Measurements from ENCODE around the gene GLIS2.

The GLIS2 gene

DNA sequence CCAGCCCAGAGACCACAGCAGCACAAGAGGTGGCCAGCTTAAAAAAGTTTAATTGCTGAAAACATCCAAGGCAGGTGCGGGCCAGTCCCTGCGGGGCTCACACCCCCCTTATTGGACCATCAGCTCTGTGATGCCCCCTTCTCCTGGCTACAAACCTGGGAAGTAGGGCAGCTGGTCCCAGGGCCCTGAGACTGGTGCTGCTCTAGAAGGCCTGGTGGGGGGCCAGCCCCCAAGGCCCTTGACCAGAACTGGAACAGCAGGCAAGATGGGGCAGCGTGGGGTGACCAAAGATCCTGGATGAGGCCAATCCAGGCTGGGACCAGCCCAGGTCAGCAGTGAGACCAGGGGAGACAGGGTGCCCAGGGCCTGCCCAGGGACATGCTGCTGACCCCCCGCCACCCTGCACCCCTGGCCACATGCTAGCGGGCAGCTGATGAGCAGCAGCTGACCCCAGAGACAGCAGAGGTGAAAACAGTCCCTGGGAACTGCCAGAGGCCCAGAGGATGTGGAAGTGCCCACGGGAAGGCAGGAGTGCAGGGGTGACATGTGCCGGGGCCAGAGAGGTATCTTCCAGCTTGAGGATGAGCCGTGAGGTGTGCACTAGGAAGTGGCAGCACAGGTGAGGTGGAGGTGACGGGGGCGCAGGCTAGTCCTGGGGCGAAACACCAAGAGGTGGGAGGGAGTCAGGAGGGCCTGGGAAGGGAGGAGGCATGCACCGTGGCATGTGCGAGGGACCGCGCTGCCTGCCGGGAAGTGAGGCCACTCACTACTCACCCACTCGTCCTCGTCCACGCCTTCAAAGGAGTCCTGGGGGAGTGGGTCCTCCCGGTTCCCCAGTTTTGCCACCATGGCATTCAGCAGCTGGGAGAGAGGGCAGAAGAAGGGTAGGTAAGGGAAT, 38.9 kb downstream of the GLIS2 start:
- DNase-seq, result no peak

DNA sequence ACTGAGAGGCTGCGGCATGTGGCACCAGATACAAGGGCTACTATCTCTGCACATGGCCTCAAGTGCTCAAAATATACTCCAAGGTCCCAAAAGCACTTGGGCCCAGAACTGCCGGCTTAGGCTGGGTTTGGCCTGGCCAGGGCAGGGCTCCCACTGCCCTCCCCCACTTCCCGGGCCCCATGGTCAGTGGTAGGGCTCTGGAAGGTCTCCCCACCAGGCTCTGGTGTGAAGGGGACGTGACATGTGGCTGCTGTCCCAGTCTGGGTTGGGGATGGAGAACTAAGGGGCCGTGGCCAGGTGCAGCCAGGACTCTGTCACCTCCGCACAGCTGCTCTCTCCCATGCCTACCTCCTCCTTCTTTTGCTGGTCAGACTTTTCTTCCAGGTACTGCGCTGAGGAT, 41.0 kb downstream of the GLIS2 start:
- DNase-seq, result no peak

DNA sequence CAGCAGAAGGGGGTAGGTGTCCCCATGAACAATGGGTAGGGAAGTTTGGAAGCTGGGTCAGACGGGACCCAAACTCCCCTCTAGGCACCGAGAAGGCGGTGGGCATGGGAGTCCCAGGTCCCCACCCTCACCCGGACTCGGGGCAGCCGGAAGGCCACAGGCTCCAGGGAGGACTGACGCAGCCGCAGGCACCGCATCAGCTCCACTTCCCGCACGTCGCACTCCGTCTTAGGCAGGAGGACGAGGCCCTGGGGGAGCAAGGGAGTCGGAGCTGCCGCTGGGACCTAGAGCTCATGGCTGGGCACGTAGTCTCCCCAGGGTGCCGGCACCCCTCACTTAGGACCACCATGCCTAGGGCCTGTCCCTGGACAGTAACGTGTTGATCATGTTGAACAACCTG, 42.4 kb downstream of the GLIS2 start:
- DNase-seq, result no peak

DNA sequence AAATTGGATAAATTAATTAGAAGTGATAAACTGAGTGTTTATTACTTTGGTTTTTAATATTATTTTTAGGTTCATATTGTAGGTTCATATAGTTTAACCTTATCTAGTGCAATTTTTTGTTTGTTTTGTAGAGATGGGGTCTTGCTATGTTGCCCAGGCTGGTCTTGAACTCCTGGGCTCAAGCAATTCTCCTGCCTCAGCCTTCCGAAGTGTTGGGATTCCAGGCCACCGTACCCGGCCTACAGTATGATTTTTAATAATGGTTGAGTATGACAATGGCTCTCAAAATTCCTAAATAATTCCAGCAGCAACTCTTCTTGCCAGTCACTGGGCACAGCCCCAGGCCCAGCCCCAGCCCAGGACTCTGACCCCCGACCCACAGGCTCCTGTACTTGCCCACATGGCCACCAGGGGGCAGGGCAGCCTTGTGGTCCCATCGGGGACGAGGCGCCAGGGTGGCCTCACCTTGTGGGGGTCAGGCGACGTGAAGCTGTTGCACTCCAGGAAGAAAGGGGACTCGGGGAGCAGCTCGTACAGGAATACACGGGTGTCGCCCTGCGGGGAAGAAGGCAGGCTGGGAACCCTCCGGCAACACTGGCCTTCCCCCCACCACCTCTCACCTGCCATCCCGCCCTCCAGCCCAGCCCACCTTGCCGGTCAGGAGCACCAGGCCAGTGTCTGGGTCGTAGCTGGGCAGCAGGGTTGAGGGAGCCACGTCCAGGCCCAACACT, 43.1 kb downstream of the GLIS2 start:
- DNase-seq, result peak; percentile 43

DNA sequence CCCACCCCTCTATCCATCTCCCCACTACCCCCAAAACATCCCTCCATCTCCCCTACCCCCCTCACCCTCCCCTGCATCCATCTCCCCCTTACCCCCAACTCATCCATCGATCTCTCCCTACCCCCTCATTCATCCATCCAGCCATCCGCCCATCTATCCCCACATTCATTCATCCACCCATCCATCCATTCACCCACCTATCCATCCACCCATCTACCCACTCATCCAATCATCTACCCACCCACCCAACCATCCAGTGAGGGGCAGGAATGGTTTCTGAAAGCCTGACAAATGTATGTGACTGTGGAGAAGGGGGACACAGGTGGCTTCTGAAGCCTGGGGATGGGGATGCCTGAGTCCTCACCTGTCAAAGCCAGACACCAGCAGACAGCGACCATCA, 44.0 kb downstream of the GLIS2 start:
- no peak for DNase-seq

DNA sequence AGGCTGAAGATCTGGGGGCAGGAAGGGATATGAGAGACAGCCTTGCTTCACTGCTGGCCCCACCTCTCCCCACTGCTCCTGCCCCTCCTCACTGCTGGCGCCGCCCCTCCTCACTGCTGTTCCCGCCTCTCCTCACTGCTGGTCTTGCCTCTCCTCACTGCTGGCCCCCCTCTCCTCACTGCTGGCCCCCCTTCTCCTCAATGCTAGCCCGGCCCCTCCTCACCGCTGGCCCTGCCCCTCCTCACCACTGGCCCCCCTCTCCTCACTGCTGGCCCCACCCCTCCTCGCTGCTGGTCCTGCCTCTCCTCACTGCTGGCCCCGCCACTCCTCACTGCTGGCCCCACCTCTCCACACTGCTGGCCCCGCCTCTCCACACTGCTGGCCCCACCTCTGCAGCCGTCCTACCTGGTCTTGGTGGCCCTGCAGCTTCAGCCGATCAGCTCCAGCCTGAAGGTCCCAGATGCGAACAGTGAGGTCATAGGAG, 44.7 kb downstream of the GLIS2 start:
- peak; percentile 33 for DNase-seq

DNA sequence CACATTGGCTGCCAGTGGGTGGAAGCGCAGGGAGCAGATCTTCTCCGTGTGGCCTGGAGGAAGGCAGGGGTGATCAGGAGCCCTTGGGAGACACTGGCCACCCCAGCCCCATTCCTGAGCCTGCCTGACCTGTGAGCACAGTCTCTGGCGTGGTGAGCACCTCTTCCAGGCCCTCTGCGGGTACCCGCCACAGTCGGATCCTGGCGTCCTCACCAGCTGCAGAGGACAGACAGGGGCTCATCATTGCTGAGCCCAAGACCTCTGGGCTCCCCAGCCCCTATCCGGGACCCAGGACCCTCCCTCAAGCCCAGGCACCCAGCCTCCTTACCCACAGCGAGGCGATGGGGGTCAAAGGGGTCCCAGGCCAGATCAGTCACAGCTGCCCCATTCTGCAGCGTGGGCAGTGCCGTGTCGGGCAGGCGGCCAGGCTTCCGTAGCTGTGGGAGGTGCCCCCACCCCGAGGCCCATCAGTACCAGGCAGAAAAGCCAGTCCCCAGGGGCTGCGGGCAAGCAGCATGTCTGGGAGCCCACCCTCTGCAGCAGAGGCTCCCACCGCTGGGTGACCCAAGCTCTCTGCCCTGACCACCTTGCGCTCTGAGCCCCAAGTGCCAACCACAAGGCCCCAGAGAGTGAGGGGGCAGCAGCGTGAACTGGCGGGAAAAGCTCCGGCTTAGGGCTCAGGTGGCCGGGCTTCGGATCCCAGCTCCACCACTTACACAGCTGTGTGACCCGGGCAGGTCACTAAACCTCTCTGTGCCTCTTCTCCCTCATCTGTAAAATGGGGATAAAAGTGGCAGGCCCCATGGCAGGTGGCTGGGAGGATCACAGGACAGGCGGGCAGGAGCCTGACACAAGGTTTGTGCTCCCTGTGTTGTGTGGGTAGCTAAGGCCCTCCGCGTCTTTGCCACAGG, 45.4 kb downstream of the GLIS2 start:
- no peak for DNase-seq

DNA sequence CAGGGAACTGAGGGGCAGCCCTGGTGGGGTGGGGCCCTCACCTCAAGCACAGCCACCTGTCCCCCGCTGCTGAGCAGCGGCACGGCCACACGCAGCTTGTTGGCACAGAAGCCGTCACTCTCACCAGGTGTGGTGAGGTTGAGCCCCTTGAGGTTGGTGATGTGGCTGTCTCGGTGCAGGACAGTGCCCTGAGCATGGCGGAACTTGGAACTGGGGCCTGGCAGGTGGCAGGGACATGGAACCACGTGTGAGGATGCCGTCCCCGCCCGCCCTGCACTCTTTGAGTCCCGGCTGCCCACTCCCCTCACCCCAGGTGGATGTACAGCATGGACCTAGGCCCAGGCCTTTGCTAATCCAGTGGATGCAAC, 46.1 kb downstream of the GLIS2 start:
- DNase-seq, result no peak

DNA sequence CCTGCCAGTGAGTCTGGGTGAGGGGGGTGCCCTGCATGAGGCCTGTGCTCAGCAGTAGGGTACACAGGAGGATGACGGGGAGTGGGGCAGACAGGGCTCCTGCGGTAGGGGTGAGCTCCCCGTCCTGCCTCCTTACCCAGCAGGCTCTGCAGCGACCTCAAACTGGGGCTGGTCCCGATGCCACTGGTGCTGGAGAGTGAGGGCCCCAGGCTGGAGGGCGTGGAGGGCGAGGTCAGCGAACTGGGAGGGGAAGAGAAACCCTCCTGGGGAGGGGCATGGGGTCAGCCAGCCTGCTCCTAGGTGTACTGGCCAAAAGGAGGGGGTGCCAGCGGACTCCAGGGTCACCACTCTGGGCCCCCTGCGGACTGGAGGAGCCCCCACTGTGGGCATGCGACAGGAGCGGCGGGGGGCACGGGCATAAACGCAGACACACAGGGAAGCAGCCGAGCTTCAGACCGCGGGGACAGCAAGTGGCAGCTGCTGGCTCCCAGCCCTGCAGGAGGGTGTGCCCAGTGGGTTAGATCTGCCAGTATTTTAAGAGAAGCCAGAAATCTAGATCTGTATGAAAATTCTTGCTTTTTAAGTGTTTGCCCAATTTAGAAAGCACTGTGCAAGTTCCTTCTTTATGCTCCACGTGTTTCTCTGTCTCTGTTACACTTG, 46.7 kb downstream of the GLIS2 start:
- DNase-seq, result no peak

DNA sequence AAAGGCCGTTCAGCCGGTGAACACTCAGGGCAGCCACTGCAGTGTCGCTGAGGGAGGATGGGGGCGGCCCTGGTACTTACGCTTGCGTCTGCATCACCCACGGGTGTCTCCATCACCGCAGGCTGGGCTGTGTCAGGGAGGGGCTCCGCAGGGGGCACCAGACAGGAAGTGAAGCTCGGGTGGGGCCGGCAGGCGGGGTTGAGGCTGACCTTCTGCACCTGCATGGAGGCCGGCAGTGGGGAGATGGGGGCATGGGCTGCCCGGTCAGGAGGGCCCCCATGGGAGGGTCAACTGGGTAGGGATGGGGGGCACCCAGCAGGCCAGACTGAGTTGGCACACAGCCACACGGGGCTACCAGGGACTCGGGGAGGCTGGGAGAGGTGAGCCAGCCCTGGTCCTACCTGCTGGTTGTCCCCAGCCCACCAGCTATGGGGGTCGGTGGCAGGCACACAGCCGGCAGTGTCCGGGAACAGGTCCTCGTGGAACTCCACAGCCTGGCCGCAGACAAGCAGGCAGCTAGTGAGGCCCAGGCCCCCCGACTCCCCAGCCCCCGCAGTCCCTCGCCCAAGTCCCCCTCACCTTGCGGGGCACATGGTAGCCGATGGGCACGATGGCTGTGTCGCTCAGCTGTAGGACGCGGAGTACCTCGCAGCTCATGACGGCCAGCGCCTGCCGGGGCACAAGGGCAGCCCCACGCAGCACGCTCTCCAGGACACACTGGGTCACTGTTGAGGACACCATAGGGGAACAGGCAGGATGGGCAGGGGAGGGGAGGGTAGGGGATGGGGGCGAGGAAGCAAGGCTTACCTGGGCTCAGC, 48.5 kb downstream of the GLIS2 start:
- no peak for DNase-seq

DNA sequence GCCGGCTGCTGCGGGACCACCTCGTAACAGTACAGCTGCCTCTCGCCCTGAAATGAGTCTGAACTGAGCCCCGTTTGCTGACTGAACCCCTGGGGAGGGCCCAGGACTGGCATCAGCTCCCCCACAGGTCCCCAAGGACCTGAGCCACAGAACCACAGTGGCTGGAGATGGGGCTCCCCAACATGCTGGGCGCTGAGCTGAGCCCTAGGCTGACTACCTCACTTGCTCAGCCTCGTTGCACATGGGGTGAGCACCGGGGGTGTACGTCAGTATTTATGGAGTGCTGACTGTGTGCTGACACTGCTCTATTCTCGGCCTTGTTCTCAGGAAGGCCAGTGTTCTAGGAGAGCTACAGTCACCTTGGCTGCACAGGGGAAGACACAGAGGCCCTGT, 49.1 kb downstream of the GLIS2 start:
- no peak for DNase-seq

DNA sequence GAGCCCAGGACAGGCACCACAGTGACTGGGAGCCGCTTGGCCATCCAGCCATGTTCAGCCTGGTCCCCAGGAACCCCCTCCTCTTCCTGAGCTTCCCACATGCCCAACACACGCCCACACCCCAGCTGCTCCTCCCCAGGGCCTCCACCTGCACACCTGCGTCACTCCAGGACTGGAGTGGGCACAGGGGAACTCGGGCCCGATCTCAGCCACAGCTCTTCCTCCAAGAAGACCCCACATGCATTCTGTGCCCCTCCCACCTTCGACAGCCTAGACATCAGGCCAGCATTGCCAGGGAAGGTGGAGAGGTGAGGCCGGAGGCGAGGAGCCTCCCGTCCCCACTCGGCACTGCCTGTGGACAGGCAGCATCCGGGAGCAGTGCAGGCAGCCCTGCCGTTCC, 49.7 kb downstream of the GLIS2 start:
- no peak for DNase-seq

DNA sequence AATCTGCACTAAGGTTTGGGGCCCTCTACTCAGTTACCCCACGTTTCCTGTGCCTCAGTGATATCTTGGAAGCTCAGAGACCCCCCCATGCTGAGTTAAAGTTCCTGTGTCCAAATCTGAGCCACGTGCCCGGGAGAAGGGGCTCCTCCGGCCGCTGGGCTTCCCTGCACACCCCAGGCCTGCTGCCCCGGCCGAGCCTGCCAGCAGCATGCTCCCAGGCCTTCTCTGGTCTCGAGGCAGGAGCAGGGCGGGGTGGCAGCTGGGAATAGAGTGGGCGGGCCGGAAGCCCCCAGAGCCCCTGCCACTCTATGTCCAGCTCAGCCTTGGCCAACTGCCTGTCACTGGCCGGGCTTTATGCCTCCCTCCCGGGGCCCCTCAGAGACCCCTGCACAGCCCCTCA, 50.1 kb downstream of the GLIS2 start:
- DNase-seq, result no peak

DNA sequence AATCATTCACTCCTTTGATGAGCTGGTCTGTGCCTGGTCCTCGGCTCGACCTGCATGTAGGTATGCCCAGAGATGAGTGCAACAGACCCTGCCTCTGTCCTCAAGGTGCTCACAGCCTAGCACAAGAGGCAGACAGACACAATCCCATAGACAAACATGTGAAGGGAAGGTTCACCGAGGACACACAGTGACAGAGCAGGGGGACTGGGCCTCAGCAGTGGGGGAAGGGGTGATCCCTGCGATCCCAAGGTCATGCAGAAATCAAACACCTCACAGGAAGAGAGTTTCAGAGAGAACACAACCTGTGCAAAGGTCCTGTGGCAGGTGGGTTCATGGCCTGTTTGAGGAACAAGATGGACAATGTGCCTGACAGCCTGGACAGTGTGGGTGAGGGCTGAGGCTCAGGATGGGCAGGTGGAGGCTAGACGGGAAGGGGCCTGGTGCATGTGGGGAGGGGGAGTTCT, 51.6 kb downstream of the GLIS2 start:
- no peak for DNase-seq

DNA sequence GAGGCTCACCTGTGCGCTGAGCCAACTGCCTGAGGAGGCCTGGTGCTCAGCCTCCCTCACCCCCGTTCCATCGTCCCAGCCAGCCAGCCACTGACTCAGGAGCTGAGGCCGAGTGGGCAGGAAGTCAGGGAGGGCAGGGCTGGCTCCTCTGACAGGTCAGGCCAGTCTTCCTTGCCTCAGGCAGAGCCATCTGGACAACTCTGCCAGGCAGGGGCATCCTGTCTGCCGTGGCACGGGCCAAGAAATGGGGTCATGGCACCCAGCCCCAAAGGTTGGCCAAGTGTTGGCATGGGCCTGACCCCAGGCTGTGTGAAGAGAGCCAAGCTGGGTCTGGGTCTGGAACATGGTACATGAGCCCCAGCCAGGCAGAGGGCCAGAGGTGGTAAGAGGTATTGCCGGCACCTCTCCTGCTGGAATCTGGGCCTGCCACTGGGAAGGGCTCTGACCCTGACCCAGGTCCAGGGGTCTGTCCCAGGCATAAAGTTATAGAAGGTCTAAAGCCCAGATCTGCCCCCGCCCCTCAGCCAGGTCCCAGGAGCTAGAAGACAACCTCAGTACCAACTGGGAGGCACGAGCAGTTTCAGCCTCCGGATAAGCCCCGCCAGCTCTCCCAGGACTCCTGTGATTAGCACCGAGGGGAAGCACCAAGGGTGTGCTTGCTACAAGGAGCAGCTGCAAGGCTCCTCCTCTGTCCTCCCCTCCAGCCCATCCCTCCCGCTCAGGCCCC, 53.3 kb downstream of the GLIS2 start:
- DNase-seq, result no peak

DNA sequence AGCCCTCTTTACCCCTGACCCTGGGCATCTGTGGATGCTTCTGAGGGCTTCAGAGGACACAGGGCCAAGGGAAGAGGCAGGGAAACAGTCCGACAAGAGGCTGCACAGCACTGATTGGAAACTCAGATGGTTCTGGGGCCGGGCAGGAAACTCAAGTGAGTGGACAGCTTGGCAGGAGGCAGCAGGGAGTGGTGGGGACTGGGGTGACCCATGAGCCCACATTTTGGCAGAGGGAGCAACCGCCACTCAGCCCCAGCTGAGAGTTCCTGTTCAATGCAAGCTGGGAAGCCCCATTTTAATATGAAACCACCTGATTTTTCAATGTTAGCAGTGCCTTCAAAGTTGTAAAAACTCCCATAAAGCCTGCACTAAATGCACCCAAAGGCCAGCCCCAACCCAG, 54.3 kb downstream of the GLIS2 start:
- DNase-seq, result no peak

DNA sequence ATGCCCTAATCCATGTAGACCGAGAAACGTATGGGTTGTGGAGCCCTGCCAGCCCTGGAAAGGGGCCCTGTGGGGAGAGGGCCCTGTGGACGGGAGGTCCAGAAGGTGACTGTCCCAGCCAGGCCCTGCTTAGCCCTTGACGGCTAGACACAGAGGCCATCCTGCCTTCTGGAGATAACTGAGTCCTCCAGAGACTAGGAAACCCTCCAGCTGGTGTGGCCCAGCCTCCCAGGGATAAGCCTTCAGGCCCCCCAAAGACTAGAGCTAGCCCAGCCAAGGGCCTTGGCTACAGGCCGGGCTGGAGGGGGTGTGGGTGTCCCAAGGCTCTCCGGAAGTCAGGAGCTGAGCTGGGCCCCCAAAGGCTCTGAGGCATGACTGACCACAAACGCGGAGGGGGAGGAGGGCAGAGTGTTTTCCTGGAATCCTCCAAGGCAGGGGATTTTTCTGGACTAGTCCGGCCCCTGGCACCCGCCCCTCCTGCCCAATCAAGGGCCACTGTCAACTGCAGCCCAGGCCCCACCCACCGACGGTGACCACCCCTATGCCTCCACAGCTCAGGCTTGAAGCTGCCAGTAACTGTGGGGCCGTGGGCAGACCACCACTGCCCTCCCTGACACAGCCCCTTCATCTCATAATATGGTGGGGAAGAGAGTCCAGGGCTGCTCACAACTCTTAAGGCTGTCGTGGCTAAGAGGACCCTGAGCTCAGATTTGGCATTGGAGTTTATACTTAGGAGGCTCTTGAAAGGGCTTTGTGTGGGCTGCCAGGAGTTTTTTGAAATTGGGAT, 54.9 kb downstream of the GLIS2 start:
- peak; percentile 76 for DNase-seq

DNA sequence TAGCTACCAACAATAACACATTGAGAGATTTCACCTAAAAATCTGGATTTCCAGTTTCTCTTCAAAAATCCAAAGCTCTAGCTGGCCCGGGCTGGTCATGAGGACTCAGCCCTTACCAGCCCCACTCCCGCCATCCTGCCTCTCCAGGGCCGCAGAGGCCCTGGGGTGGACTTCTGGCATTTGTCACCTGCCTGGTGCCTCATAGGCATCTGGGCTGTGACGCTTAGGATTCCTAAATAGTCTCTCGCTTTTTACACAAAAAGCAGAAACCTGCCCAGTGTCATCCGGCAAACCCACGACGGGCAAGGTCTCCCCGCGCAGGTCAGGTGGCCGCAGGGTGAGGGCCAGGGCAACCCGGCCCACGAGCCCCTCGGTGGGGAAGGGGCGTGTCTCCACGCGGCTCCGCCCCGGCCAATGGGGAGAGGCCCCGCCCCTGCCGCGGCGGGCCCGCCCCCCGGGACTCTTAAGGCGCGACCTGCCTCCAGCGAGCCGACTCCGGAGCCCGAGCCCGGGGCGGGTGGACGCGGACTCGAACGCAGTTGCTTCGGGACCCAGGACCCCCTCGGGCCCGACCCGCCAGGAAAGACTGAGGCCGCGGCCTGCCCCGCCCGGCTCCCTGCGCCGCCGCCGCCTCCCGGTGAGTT, 55.6 kb downstream of the GLIS2 start, which contains the start of gene VASN:
TSS of gene VASN (plus strand) at position 492 of the 644 bp plus-strand sequence. CDS start 9,030 bp downstream, outside the sequence.
- DNase-seq, result peak; percentile 81

DNA sequence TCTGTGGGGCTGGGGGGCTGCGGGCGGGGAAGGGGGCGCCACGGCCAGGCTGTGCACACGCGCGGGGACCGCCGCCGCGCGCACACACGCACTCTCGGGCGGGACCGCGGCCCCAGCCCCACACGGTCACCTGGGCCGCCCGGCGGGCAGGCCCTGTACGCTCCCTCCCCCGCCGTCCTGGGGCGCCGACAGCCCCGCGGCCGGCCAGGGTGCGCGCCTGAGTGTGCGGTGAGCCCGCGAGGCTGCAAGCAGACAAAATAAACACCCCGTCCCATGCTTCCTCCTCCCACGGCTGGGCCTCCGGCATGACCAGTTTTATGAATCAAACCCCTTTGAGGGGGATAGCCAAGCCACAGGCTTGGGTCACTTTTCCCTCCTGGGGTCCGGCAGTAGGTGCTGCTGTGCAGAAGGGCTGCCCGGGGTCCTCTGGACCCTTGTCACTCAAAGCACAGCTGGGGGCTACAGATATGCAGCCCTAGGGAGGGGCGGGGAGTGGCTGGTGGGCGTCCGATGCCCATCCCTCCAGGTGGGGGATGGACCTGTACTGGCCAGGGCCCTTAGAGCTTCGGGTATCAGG, 56.2 kb downstream of the GLIS2 start:
- no peak for DNase-seq
